GM19240 (cell line): ENCODE results near the gene KL.

Source experiments
- DNase-seq: peaks from one replicate; pipeline ENCODE4 v3.0.0; 2011; ENCODE audit warnings: low spot score; ENCODE audit not compliant: insufficient read length

The KL gene

GRCh38 chr13:33034882-33035520 lies 18.8 kb downstream of the KL start:
- no peak for DNase-seq

- DNase-seq: no peak
Measured at GRCh38 chr13:33037673-33038072, 21.4 kb downstream of the KL start.

GRCh38 chr13:33040090-33040489 lies 23.9 kb downstream of the KL start:
- no peak for DNase-seq

- no peak for DNase-seq
Measured at GRCh38 chr13:33045851-33046592, 29.8 kb downstream of the KL start.

- no peak for DNase-seq
Measured at GRCh38 chr13:33050161-33050560, 33.9 kb downstream of the KL start.

GRCh38 chr13:33051632-33052031 lies 35.4 kb downstream of the KL start:
- DNase-seq: no peak

GRCh38 chr13:33052506-33053280 lies 36.5 kb downstream of the KL start:
- DNase-seq: no peak

GRCh38 chr13:33053397-33054066 lies 37.3 kb downstream of the KL start:
- no peak for DNase-seq

- no peak for DNase-seq
Measured at GRCh38 chr13:33057019-33057780, 41.0 kb downstream of the KL start.

GRCh38 chr13:33058776-33059327 lies 42.6 kb downstream of the KL start:
- no peak for DNase-seq

GRCh38 chr13:33060815-33061214 lies 44.6 kb downstream of the KL start:
- DNase-seq: no peak

GRCh38 chr13:33066329-33066728 lies 50.1 kb downstream of the KL start:
- DNase-seq: no peak

- DNase-seq: no peak
Measured at GRCh38 chr13:33069365-33069764, 53.1 kb downstream of the KL start.

GRCh38 chr13:33070713-33071112 lies 54.5 kb downstream of the KL start:
- DNase-seq: no peak

GRCh38 chr13:33072282-33072681 lies 56.1 kb downstream of the KL start:
- DNase-seq: no peak

- no peak for DNase-seq
Measured at GRCh38 chr13:33072759-33073158, 56.5 kb downstream of the KL start.

- DNase-seq: no peak
Measured at GRCh38 chr13:33073338-33073737, 57.1 kb downstream of the KL start.

- DNase-seq: no peak
Measured at GRCh38 chr13:33076001-33076992, 60.1 kb downstream of the KL start.

GRCh38 chr13:33078263-33078662 lies 62.0 kb downstream of the KL start:
- no peak for DNase-seq

GRCh38 chr13:33079960-33080359 lies 63.7 kb downstream of the KL start:
- DNase-seq: no peak
